ENCODE results near the gene DUX4. TPM values are rescaled to one million over a fixed set of nuclear protein-coding genes. Genes with fewer than 3 reads are reported as not detected.
"Not testable (repeated sequence)": the region's sequence is repeated elsewhere in the genome, so short reads cannot be mapped to it uniquely, and the experiment has no call there.

Gene DUX4
- polyA plus RNA-seq (2012; ENCODE audit: insufficient read depth, insufficient read length), result not detected

DNA sequence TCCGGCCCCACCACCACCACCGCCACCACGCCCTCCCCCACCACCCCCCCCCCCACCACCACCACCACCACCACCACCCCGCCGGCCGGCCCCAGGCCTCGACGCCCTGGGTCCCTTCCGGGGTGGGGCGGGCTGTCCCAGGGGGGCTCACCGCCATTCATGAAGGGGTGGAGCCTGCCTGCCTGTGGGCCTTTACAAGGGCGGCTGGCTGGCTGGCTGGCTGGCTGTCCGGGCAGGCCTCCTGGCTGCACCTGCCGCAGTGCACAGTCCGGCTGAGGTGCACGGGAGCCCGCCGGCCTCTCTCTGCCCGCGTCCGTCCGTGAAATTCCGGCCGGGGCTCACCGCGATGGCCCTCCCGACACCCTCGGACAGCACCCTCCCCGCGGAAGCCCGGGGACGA is at the start of gene DUX4:
DUX4 (plus strand) TSS at position 347 of the 400 bp plus-strand sequence; CDS start at position 347, 0 bp downstream.
- not testable (repeated sequence) for H3K4me3 ChIP-seq (ENCODE audit: low read length); DNase-seq (ENCODE audit: low read depth, low spot score)

DNA sequence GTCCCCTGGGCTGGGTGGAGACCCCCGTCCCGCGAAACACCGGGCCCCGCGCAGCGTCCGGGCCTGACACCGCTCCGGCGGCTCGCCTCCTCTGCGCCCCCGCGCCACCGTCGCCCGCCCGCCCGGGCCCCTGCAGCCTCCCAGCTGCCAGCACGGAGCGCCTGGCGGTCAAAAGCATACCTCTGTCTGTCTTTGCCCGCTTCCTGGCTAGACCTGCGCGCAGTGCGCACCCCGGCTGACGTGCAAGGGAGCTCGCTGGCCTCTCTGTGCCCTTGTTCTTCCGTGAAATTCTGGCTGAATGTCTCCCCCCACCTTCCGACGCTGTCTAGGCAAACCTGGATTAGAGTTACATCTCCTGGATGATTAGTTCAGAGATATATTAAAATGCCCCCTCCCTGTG is 1.9 kb downstream of the DUX4 start:
- DNase-seq (ENCODE audit: low read depth, low spot score); H3K4me3 ChIP-seq (ENCODE audit: low read length): not testable (repeated sequence)

DNA sequence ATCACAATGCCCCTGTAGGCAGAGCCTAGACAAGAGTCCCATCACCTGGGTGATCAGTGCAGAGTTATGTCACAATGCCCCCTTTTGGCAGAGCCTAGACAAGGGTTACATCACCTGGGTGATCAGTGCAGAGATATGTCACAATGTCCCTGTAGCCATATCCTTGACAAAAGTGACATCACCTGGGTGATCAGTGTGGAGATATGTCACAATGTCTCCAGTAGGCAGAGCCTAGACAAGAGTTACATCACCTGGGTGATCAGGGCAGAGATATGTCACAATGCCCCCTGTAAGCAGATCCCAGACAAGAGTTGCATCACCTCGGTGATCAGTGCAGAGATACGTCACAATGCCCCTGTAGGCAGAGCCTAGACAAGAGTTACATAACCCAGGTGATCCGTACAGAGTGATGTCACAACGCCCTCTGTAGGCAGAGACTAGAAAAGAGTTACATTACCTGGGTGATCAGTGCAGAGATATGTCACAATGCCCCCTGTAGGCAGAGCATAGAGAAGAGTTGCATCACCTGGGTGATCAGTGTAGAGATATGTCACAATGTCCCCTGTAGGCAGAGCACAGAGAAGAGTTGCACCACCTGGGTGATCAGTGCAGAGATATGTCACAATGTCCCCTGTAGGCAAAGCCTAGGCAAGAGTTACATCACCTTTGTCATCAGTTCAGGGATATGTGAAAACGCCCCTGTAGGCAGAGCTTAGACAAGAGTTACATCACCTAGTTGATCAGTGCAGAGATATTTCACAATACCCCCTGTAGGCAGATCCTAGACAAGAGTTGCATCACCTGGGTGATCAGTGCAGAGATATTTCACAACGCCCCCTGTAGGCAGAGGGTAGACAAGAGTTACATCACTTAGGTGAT is 4.4 kb downstream of the DUX4 start:
- H3K4me3 ChIP-seq (ENCODE audit: low read length); DNase-seq (ENCODE audit: low read depth, low spot score): not testable (repeated sequence)

DNA sequence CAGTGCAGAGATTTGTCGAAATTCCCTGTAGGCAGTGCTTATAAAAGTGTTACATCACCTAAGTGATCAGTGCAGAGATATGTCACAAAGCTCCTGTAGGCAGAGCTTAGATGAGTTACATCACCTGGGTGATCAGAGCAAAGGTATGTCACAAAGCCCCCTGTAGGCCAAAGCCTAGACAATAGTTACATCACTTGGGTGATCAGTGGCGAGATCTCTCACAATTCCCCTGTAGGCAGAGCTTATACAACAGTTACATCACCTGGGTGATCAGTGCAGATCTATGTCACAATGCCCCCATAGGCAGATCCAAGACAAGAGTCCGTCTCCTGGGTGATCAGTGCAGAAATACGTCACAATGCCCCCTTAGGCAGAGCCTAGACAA is 5.0 kb downstream of the DUX4 start:
- DNase-seq (ENCODE audit: low read depth, low spot score); H3K4me3 ChIP-seq (ENCODE audit: low read length): not testable (repeated sequence)

DNA sequence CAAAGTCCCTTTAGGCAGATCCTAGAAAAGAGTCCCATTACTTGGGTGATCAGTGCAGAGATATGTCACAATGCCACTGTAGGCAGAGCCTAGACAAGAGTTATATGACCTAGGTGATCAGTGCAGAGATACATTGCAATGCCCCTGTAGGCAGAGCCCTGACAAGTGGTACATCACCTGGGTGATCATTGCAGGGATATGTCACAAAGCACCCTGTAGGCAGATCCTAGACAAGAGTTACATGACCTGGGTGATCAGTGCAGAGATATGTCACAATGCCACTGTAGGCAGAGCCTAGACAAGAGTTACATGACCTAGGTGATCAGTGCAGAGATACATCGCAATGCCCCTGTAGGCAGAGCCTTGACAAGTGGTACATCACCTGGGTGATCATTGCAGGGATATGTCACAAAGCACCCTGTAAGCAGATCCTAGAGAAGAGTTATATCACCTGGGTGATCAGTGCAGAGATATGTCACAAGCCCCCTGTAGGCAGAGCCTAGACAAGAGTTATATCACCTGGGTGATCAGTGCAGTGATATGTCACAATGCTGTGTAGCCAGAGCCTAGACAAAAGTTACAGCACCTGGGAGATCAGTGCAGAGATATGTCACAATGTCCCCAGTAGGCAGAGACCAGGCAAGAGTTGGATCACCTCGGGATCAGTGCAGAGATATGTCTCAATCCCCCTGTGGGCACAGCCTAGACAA is 5.6 kb downstream of the DUX4 start:
- not testable (repeated sequence) for H3K4me3 ChIP-seq (ENCODE audit: low read length); DNase-seq (ENCODE audit: low read depth, low spot score)

DNA sequence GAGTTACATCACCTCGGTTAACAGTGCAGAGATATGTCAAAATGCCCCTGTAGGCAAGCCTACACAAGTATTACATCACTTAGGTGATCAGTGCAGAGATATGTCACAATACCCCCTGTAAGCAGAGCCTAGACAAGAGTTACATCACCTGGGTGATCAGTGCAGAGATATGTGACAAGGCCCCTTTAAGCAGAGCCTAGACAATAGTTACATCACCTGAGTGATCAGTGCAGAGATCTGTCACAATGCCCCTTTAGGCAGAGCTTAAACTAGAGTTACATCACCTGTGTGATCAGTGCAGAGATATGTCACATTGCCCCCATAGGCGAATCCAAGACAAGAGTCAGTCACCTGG is 6.1 kb downstream of the DUX4 start:
- H3K4me3 ChIP-seq (ENCODE audit: low read length); DNase-seq (ENCODE audit: low read depth, low spot score): not testable (repeated sequence)

DNA sequence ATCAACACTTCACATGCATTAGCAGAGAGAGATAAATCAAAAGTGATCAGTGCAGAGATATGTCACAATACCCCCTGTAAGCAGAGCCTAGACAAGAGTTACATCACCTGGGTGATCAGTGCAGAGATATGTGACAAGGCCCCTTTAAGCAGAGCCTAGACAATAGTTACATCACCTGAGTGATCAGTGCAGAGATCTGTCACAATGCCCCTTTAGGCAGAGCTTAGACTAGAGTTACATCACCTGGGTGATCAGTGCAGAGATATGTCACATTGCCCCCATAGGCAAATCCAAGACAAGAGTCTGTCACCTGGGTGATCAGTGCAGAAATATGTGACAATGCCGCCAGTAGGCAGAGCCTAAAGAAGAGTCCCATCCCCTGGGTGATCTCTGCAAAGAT is 7.4 kb downstream of the DUX4 start:
- DNase-seq (ENCODE audit: low read depth, low spot score); H3K4me3 ChIP-seq (ENCODE audit: low read length): not testable (repeated sequence)

DNA sequence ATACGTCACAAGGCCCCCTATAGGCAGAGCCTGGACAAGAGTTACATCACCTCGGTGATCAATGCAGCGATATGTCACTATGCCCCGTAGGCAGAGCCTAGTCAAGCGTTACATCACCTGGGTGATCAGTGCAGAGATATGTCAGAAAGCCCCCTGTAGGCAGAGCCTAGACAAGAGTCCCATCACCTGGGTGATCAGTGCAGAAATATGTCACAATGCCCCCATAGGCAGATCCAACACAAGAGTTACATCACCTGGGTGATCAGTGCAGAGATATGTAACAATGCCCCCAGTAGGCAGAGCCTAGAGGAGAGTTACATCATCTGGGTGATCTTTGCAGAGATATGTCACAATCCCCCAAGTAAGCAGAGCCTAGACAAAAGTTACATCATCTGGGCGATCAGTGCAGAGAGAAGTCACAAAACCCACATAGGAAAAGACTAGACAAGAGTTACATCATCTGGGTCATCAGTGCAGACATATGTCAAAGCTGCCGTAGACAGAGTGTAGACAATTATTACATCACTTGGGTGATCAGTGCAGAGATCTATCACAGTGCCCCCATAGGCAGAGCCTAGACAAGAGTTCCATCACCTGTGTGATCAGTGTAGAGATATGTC is 8.0 kb downstream of the DUX4 start:
- H3K4me3 ChIP-seq (ENCODE audit: low read length); DNase-seq (ENCODE audit: low read depth, low spot score): not testable (repeated sequence)

DNA sequence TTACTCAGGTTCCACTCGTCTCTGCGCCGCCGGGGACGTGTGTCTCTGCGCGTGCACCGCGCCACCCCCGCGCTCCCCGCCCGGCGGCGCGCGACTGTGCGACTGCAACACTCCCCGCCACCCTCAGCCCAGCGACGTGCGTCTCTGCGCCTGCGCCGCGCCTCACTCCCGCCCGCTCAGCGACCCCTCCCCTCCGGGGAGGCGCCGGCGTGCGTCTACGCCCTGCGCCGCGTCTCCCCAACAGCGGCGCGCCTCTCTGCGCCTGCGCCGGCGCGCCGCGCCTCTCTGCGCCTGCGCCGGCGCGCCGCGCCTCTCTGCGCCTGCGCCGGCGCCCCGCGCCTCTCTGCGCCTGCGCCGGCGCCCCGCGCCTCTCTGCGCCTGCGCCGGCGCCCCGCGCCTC is 29.9 kb downstream of the DUX4 start:
- not testable (repeated sequence) for H3K4me3 ChIP-seq (ENCODE audit: low read length); DNase-seq (ENCODE audit: low read depth, low spot score)

Data from Jurkat, Clone E6-1 (cell line).